GM19240 (cell line): ENCODE measurements around the gene ACAN.

Experiments used
- DNase-seq: peaks from one replicate; pipeline ENCODE4 v3.0.0; 2011; ENCODE audit warnings: low spot score; ENCODE audit not compliant: insufficient read length

The ACAN gene

DNA sequence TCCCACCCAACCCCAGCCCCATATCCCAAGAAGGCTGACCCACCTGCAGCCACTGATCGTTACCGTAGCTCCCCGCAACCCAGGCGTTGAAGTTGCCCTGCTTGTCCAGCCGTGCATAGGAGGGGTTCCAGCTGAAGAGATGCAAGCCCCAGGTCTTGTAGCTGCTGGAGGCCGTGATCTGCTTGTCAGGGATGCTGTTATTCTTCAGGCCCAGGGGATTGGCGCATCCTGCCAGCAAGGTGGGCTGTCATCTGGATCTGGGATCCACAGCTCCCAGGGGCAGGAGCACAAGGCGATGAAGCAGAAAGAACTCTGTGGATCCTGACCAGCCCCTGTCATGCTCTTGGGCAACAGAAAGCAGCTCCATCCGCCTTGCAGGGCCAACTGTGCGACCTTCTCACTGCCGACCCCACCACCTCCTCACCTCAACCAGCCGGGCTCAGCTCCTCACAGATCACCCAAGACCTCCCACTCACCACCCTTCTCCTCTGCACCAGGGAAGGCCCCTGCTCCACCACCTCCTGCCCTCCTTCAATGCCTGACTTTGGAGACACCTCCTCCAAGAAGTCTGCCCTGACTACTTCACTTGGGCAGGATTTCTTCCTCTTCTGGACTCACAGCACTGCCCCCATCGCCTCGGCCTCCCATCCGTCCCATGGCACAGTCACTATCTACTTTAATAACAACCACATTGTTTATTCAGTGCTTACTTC lies 98.4 kb downstream of the ACAN start:
- DNase-seq = no peak

DNA sequence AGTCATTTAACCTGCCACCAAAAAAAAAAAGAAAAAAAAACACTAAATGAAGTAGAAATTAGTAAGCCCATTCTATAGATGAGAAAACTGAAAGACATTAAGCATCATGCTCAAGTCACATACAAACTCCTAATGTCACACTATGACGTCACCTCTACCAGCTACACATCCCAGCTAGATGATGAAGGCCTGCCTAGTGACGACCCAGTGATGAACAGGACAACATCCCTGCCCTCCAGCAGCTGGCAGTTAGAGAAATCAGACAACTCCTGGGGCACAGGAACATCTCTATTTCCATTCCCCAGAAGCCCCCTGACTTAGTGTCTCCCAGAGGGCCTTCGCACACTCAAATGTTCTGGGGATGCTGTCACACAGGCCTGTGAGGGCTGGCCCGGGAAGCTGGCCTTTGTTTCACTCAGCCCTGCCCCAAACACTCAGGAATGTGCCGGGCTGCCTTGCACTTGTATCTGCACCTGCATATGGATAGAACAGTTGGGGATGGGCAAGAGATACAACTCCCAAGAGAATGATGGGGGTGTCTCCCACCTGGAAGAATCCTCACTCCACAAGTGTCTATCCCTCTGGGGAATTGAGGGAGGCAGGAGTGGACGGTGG lies 99.1 kb downstream of the ACAN start:
- DNase-seq = no peak

DNA sequence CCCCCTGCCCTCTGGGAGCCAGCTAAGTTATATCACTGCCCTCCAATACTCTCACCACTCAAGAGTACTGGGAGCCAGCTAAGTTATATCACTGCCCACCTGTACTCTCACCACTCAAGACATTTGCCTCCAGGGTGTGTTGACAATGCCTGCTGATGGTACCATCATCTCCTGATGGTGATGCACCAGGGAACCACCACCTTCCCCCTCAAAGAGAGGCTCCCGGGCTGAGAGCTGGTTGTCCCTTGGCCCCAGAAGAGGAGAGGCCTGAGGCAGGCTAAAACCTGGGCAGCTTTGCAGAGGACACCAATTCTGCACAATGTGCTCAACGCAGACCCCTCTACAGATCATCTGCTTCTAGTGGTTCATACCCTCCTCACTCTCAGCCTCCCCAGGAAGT lies 99.6 kb downstream of the ACAN start:
- DNase-seq = no peak

DNA sequence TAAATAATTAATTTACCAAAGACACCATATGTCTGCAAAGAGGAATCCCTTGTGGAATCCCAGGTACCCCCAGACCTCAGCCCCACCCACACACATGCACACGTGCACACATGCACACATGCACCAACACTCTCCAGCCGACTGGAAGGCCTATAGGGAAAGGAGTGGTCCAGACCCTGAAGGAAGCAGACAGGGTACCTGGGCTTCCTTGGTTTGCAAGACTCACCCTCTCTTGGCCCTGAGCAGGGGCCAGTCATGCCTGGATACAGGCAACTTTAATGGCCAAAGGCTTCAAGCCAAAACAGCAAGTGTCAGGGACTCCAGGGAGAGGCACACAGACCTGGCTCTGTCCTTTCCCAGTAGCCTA lies 101.0 kb downstream of the ACAN start:
- DNase-seq = no peak

DNA sequence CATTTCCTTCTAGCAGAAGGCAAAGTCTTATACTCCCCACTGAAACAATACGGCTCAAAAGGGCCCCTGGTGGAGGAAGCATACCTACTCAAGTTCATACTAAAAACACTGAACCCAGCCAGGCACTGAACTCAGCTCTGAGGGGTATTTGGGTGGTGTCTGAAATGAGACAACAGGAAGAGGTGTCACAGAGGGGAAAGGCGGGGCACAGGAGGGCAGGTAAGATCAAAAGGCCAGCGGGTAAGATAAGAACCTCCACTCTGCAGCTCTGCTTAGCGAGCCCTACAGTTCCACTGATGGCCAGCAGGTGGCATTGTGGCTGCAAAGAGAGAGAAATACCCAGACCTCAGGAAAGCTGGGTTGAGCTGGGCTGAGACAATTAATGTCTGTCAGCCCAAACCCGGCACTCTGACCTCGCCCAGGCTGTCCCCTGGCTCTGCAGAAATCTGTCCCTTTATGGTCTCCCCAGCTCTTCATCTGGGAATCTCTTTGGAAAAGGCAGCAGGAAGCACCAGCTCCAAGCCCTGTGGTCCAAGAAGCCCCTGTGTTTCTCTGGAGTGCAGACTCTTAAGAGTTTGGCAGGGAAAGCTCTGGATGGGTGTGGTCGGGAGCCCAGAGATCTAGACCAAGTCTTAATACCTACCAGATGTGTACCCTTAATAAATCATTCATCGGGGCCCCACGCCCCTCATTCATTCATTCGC lies 101.5 kb downstream of the ACAN start:
- peak; percentile 63 for DNase-seq

DNA sequence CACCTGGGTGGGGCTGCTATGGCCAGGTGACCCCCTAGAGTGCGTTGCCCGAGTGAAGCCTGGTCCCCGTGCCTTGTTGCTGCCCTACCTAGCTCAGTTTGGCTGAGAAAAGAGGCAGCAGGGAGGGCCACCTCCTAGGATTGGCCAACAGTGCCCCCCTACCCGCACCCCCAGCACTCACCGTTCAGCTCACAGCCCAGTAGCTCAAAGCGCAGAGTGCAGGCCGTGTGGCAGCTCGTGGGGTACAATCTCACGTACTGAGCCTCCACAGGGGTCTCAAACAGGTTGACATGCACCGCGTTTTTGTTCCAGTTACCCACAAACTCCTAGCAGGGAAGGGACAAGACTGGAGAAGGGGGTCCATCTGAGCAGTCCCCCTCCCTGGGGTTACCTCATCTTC lies 102.3 kb downstream of the ACAN start:
- no peak for DNase-seq

DNA sequence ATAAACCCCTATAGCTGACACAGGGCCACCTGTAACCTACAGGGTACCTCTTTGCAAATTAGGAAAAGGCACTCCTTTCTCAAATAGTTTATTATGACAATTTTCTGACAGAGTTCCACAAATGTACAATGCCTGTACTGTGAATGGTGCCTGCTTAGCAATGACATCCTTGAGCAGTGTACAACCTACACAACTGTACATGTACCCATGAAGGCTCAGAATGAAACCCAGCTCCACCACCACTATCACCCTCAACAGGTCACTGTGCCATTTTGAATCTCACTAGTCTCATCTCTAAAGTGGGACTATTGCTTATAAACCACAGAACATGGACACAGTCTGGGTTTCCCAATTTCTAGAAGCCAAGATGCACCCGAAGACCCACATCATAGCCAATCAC lies 102.9 kb downstream of the ACAN start:
- no peak for DNase-seq

DNA sequence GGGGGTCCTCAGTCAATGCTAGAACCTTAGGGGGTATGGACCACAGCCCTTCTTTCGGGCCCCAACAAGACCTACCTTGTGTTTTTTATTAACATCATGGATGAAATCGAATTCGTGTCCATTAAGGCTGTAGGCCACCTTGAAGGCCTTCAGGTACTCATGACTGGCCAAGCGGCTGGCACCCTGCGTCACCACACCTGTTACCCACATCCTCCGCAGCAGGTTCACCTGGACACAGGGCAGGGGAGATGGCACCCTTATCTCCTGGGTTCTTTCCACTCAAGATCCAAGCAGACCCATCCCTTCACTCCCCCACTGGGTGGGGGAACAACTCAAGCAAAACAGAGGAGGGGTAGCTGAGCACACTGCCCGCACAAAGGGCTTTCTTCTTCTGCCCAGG lies 103.3 kb downstream of the ACAN start:
- no peak for DNase-seq

DNA sequence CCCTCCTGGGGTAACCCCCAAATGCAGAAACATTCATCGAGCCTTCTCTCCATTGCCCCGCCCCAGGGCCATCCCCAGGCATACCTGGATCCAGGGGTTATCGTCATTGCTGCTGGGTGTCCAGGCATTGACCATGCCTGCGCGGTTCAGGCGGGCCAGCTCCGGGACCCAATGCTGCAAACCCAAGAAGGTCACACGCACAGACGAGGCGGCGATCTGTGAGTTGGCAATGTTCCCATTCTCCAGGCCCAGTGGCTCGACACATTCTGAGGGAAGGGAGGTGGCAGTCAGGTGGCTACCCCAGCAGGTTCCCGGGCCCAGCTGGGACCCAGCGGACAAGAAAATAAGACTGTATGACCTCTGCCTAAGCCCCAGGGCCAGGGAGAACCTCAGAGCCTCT lies 103.9 kb downstream of the ACAN start:
- no peak for DNase-seq

DNA sequence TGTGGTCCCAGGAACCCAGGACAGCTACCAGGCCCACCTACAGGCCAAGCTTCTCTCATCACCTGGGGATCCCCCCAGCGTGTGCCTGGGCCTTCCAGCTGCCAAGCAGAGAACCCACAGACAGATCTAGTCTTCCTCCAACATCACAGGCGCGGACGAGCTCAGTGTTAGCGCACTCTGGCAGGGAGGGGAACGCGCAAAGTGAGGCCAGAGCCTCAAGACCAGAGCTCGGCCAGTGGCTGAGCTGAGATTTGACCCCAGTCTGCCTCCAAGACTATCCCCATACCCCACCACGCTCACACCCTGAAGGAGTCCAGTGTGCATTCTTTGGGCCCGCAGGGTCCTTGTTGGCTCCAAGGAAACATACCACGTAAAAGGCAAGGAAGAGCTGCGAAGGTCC lies 104.9 kb downstream of the ACAN start:
- no peak for DNase-seq

DNA sequence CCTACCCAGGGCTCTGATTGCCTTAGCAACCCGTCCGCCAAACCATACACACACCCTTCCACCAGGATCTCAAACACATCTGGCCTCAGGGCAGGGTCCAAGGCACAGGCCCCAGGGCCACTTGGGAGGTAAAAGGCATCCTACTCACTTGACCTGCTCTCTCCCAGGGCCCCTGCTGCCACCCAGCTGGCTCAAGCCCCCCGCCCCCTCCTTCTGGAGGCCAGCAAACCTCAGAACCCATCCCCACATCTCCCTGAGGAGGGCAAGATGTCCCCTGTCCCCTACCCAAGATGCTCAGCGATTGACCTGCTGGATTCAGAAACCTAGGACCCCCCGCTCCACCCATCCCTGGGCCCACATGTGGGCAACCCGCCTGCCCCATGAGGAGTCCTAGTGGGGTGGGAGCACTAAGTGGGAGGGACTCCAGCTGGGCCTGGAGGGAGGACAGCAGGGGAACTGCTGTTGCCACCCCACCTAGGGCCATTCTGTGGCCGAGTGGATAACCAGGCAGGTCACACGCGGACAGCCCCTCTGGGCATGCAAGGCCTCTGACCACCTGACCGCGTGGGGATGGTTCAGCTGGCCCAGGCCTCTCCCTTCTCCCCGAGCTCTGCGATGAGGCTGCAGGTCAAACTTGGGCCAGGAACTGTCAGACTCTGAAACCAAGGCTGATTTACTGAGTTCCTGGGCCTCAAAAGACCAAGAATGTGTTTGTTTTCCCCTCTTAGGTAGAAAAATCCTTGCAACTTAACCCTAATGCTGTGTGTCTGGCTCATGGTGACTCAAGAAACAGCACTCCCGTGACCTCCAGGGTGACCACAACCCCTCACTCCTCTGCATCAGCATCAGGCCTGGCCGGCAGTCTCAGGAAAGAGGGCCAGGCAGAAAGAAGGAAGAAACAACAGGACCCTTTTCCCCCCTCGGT lies 105.7 kb downstream of the ACAN start:
- no peak for DNase-seq

DNA sequence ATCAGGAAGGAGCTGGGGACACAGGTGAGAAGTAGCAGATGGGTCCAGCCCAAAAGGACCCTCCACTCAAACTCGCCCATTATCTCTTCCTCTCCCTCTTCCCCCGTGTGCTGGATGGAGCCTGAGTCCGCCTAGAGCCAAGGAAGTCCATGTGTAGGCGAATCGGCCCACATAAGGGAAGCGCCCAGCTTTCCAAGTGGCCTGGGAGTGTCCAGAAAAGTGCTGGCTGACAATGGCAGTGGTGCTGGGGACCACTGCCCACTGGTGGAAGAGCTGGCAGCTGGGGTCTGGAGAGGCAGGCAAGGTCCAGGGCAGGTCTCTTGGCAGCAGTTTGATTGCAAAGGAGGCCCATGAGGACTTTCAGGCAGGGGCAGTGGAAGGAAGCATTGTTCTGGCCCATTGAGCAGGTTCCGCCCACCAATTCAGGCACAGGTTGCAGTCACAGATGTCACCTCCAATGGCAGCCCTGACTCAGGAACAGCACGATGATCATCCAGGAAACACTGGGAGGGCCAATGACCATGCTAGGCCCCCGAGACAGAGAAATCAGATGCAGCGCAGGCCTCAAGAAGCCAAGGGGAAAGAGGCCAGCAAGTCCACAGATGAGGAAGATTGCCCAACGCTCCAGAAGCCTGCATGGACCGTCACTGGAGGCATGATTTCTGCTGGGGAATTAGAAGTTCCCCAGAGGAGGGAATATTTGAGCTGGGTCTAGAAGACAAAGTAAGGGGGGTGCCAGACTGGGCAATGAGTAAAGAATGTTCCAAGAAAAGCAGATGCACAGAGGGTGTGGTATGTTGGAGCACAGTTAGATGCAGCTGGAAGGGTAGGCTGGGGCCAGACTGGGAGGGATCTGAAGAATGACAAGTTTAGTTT lies 107.0 kb downstream of the ACAN start:
- DNase-seq = no peak

DNA sequence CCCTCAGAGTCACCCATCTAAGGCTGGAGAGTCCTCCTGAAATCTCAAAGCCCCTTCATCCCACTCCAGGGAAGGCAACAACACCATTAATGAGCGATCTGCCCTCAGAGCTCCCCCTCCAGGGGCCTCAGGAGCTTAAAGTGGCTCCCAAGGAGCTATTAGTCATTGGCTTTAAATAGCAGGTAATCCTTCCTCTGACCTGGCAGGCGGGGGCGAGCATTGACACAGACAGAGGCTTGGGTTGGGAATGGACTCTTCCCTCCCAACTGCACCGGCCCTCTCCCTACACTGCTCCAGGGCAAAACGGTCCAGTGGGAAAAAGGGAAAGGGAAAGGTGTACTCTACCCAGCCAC lies 108.5 kb downstream of the ACAN start:
- no peak for DNase-seq

DNA sequence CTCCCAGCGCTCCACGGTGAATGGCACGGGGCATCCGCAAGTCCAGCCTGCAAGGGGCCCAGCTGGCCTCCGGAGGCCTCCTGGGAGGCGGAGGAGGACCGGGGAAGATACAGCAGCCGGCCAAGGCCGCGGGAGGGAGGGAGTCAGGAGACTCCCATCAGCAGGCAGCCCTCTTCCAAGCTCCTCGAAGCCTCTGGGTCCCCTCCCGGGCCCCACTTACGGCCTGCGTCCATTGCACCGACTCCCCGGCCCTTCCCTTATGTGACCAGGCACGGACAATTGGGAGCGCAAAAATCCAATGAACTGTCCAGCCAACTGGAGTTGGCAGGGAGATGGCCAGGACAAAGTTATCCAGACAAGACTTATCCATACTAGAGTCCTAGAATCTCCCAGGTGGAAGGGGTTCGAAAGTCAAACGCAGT lies 109.3 kb downstream of the ACAN start:
- no peak for DNase-seq

DNA sequence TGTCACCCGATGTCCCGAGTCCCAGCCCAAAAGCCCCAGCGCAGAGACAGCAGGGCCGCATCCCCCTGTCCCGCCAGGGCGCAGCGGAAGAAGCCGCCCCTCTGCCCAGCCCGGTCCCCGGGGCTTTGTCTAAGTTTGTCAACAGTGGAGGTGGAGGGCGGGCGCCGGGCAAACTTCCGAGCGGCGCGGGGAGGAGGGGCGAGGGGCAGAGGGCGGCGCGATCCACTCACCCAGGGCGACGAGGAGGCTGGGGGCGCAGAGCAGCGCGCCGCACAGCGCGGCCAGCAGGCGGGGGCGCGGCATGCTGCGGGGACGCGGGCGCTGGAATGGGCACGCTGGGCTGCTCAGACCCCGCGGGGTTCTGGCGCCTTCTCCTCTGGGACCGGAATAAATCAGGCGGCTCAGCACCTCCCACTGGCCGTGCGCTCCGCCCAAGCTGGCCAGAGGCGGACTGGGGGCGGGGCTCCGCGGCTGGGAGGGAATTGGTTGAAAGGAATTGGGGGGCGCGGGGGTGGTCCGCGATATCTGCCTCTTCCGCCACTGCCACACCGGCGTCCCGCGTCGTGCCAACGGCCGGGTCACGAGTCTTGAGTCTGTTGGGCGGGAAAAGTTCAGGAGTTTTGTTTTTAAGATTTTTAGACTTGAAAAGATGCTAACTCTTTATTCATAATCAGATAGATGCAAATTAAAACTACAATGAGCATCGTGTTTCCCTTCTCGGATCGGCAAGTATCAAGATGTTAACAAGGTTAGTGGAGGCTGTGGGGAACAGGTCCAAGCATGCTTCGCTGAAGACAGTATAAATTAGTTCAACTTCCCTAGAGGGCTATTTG lies 110.0 kb downstream of the ACAN start, which contains the start of gene MFGE8:
Gene MFGE8 (minus strand): TSS at position 363 of the 833 bp plus-strand sequence. CDS start 60 bp downstream, at position 303.
- DNase-seq = no peak

DNA sequence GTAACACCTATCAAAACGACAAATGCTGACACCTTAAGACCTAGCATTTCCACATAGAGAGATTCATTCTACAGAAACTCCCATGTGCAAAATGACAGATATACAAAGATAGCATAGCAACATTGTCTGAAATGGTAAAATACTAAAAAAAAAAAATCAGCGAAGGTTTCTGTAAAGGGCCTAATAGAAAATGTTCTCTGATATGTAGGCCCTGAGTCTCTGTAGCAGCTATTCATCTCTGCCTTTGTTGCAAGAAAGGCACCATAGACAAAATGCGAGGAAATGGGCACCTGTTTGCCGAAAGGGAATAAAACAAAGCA lies 110.6 kb downstream of the ACAN start:
- no peak for DNase-seq

DNA sequence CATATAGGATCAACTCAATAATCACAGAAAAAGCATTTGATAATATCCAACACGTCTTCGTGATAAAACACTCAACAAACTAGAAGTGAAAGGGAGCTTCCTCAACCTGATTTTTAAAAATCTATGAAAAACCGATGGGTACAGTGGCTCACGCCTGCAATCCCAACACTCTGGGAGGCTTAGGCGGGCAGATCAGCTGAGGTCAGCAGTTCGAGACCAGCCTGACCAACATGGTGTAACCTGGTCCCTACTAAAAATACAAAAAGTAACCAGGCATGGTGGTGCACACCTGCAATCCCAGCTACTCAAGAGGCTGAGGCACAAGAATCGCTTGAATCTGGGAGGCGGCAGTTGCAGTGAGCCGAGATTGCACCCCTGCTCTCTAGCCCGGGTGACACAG lies 112.1 kb downstream of the ACAN start:
- no peak for DNase-seq

DNA sequence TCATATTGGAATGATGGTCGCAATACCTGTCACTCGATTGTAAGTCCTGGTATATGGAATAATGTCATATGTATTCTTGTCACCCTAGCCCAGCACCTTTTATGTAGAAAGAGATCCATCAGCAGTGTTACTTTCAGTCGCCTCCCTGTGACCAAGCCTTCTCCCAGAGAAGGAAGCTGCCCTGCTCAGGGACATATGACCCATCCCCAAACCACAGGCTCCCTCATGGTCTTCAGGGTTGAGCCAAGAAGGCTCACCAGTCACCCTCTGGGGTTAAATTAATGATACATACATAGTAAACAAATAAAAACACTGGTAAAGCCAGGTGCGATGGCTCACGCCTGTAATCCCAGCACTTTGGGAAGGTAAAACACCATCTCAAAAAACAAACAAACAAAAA lies 114.5 kb downstream of the ACAN start:
- no peak for DNase-seq

DNA sequence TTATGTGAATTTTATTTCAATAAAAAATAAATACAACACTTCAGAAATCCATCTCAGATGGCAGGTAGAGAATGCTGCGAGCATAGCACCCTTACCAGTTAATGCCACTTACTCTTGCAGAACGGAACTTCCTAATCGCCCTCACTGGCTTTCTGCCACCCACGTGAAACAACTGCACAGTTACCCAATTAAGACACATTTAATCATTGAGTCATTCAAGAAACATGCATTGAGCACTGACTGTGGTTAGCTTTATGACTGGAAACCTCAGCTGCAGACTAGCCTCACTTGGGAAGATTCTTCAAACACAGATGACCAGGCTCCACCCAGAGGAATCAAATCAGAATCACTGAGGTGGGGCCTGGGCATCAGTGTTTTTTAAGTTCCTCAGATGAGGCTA lies 115.5 kb downstream of the ACAN start:
- no peak for DNase-seq
